ENCODE results near the gene ZNF524.

Gene ZNF524

DNA sequence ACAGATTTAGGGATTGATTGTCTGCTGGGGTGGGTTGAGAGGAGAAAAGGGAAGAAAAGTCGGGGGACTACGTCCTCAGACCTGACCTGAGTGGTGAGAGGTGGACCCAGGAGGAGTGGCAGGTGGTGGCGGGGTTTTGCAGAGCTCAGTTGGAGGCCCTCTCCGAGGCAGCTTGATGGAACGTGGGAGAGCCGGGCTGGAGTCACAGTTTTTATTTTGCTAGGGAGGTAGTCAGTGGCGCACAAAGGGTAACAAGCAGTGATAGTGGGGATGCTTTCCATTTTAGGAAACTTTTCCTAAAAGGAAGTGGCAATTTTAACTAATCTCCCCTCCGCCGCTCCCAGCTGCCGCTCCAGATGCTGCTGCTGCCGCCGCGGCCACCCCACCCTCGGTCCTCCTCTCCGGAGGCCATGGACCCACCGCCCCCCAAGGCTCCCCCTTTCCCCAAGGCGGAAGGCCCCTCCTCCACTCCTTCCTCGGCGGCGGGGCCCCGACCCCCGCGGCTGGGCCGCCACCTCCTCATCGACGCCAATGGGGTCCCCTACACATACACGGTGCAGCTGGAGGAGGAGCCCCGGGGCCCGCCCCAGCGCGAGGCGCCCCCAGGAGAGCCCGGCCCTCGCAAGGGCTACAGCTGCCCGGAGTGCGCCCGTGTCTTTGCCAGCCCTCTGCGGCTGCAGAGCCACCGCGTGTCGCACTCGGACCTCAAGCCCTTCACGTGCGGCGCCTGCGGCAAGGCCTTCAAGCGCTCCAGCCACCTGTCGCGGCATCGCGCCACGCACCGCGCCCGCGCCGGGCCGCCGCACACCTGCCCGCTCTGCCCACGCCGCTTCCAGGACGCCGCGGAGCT, 42.3 kb downstream of the ZNF524 start:
- peak; percentile 51; the same call in 1 of the 2 replicates for TF ChIP-seq POLR2AphosphoS5 (IDR thresholded peaks at IDR 0.05; ENCODE audit: low read depth, low read length)
- no peak for TF ChIP-seq FOXP2 (optimal IDR thresholded peaks at IDR 0.05; ENCODE audit: borderline replicate concordance, extremely low read depth, extremely low read length, insufficient read depth)
- 0 out of 2 replicates have a peak, but pooled peaks have one; percentile 35 for TF ChIP-seq SIN3A (IDR thresholded peaks at IDR 0.05; ENCODE audit: borderline replicate concordance, insufficient read depth, low read length)

DNA sequence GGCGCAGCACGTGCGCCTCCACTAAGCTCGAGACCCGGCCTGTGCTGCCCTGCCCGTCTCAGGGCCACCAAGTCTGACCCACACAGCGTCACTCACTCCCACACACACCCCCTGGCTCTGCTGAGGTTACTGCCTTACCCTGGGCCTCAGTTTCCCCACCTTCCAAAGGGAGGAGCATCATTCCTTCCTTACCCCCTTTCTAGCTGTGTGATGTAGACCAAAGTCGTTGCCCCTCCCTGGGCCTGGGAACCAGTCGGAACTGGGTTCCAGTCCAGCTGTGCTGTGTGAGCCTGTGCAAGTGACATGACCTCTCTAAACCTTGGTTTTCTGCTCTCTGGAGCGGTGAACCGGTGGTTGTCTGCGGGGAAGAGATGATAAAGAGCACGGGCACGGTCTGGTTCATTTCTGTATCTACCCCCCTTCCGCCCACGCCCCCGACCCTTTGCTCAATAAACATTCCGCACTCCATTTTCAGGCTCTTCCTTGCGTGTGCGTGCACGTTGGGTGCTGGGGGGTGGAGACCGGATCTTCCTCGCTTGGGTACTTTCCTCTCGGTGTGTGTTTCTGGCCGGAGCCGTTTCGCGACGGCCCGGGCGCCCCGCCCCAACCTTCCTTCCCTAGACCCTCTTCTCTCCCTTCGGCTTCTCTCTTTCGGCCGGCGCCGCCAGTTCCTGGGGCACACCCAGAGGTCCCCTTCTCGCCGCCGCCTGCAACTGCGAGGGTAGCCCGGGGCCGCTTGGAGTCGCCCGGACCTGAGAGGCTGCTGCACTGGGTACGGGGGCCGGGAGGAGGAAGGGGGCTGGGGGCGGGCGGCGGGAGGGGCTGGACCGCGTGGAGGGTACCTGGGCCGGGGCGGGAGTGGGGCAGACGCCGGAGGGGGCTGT, 43.2 kb downstream of the ZNF524 start, which contains the start of gene ZNF581:
Gene ZNF581, plus strand, starts transcription at position 647 of the 884 bp plus-strand sequence. CDS start 923 bp downstream, outside the sequence.
- peak; percentile 58 for TF ChIP-seq FOXP2 (optimal IDR thresholded peaks at IDR 0.05; ENCODE audit: borderline replicate concordance, extremely low read depth, extremely low read length, insufficient read depth)
- TF ChIP-seq REST (IDR thresholded peaks at IDR 0.05; ENCODE audit: insufficient read depth in 1 of 2, low read depth in 2 of 2, low read length in 2 of 2) = 0 out of 4 replicates have a peak, but pooled peaks of 1 of the 2 experiments have one; percentile 23
- peak; percentile 70; the same call in 1 of the 2 replicates for TF ChIP-seq TAF1 (IDR thresholded peaks at IDR 0.05; ENCODE audit: borderline replicate concordance, insufficient read depth, low read length)
- peak; percentile 91; the same call in 1 of the 2 replicates for TF ChIP-seq SIN3A (IDR thresholded peaks at IDR 0.05; ENCODE audit: borderline replicate concordance, insufficient read depth, low read length)
- peak; percentile 75 for TF ChIP-seq POLR2AphosphoS5 (IDR thresholded peaks at IDR 0.05; ENCODE audit: low read depth, low read length)

GRCh38 chr19:55643887-55644176, 43.7 kb downstream of the ZNF524 start:
- TF ChIP-seq REST (IDR thresholded peaks at IDR 0.05; ENCODE audit: insufficient read depth in 1 of 2, low read depth in 2 of 2, low read length in 2 of 2) = no peak
- no peak for TF ChIP-seq TAF1 (IDR thresholded peaks at IDR 0.05; ENCODE audit: borderline replicate concordance, insufficient read depth, low read length)
- TF ChIP-seq FOXP2 (optimal IDR thresholded peaks at IDR 0.05; ENCODE audit: borderline replicate concordance, extremely low read depth, extremely low read length, insufficient read depth) = no peak
- TF ChIP-seq SIN3A (IDR thresholded peaks at IDR 0.05; ENCODE audit: borderline replicate concordance, insufficient read depth, low read length) = no peak
- TF ChIP-seq POLR2AphosphoS5 (IDR thresholded peaks at IDR 0.05; ENCODE audit: low read depth, low read length) = no peak

GRCh38 chr19:55644191-55644833, 44.2 kb downstream of the ZNF524 start:
- no peak for TF ChIP-seq POLR2AphosphoS5 (IDR thresholded peaks at IDR 0.05; ENCODE audit: low read depth, low read length)
- no peak for TF ChIP-seq REST (IDR thresholded peaks at IDR 0.05; ENCODE audit: insufficient read depth in 1 of 2, low read depth in 2 of 2, low read length in 2 of 2)
- TF ChIP-seq FOXP2 (optimal IDR thresholded peaks at IDR 0.05; ENCODE audit: borderline replicate concordance, extremely low read depth, extremely low read length, insufficient read depth) = no peak
- TF ChIP-seq TAF1 (IDR thresholded peaks at IDR 0.05; ENCODE audit: borderline replicate concordance, insufficient read depth, low read length) = no peak
- no peak for TF ChIP-seq SIN3A (IDR thresholded peaks at IDR 0.05; ENCODE audit: borderline replicate concordance, insufficient read depth, low read length)
